Progenitor cell of endocrine pancreas (in vitro differentiated cells): ENCODE results near the gene RASA3. TPM values are rescaled to one million over a fixed set of nuclear protein-coding genes. Genes with fewer than 3 reads are reported as not detected.

Experiments used
- DNase-seq: peaks from one replicate; pipeline ENCODE4 v3.0.0; 2021; ENCODE audit warnings: low spot score; ENCODE audit not compliant: unreplicated experiment
- H3K27ac Mint-ChIP-seq: 2 replicates; pipeline ENCODE4 v1.8.0; 2021; ENCODE audit warnings: mild to moderate bottlenecking, moderate library complexity, mixed read lengths
- H3K27me3 Mint-ChIP-seq: 2 replicates; pipeline ENCODE4 v1.8.0; 2021; ENCODE audit warnings: mixed read lengths
- H3K36me3 Mint-ChIP-seq: 2 replicates; pipeline ENCODE4 v1.8.0; 2022; ENCODE audit warnings: mixed read lengths; ENCODE audit not compliant: insufficient read depth
- H3K4me1 Mint-ChIP-seq: 2 replicates; pipeline ENCODE4 v1.8.0; 2021; ENCODE audit warnings: low read depth, mixed read lengths
- H3K4me3 Mint-ChIP-seq: 2 replicates; pipeline ENCODE4 v1.8.0; 2021; ENCODE audit warnings: low read depth, mild to moderate bottlenecking, moderate library complexity, mixed read lengths
- H3K9me3 Mint-ChIP-seq: 2 replicates; pipeline ENCODE4 v1.8.0; 2021; ENCODE audit warnings: low read depth, mixed read lengths
- total RNA-seq: library from RNA; stranded (reverse); gene quantifications from 2 replicates; pipeline ENCODE4 v1.2.1, GENCODE V29; 2021
- TF ChIP-seq, protein P1 (sequence below): fragments of 200-600 bp; sonication (generic); IDR thresholded peaks from one replicate; pipeline ENCODE4 v1.5.0; 2021; ENCODE audit warnings: antibody characterized with exemption, mild to moderate bottlenecking; ENCODE audit not compliant: unreplicated experiment

RASA3 gene
- total RNA-seq, 1 donor from 2014 or later = 6.3 TPM

DNA sequence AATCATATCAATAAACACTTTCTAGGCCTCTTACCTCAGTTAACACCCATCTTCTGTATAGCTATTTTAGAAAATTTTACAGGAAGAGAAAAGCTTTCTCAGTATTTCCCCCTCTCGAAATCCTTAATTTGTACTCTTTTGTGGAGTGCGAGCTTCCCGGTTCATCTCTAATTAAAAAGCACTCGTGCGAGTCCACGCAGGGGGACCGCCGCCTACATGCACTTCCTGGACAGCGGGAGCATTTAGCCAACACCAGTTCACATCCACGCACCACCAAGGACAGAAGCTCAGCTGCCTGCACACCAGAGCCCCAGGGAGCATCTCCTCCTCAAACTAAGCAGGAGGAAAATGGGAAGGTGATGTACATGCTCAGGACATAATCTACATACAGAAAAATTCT, 60.0 kb downstream of the RASA3 start:
- Mint-ChIP-seq H3K27me3 (peaks cover 4% of the 10 kb centered on the region), H3K36me3 (peaks cover 3% of the 10 kb centered on the region), H3K4me3 (no peak overlapping the region), H3K27ac (no peak overlapping the region), H3K9me3 (peaks cover 4% of the 10 kb centered on the region), H3K4me1 (peaks cover 5% of the 10 kb centered on the region)
- no peak for DNase-seq
- TF ChIP-seq, protein P1, sequence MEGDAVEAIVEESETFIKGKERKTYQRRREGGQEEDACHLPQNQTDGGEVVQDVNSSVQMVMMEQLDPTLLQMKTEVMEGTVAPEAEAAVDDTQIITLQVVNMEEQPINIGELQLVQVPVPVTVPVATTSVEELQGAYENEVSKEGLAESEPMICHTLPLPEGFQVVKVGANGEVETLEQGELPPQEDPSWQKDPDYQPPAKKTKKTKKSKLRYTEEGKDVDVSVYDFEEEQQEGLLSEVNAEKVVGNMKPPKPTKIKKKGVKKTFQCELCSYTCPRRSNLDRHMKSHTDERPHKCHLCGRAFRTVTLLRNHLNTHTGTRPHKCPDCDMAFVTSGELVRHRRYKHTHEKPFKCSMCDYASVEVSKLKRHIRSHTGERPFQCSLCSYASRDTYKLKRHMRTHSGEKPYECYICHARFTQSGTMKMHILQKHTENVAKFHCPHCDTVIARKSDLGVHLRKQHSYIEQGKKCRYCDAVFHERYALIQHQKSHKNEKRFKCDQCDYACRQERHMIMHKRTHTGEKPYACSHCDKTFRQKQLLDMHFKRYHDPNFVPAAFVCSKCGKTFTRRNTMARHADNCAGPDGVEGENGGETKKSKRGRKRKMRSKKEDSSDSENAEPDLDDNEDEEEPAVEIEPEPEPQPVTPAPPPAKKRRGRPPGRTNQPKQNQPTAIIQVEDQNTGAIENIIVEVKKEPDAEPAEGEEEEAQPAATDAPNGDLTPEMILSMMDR = no peak

DNA sequence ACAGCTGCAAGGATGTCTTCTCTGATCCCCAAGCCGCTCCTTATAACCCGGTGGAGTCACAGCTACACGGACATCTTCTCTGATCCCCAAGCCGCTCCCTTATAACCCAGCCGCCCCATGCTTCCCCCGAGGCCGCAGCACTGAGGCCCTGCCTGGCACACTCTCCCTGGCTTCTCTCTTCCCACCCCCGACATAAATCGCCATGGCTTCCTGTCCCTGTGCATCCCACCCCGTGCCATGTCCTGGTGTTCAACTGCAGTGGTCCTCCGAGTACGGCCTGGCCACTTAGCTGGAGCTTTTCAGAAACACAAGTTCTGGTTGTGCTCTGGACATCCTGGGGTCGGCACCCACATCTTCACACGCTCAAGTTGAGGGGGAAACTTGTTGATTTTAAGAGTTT, 60.4 kb downstream of the RASA3 start:
- peaks cover 4% of the 10 kb centered on the region for H3K27me3 Mint-ChIP-seq
- no peak for DNase-seq
- H3K4me3 Mint-ChIP-seq = no peak overlapping the region
- peaks cover 5% of the 10 kb centered on the region for H3K4me1 Mint-ChIP-seq
- no peak overlapping the region for H3K27ac Mint-ChIP-seq
- peaks cover 4% of the 10 kb centered on the region for H3K9me3 Mint-ChIP-seq
- TF ChIP-seq, protein P1 = no peak
- peaks cover 3% of the 10 kb centered on the region for H3K36me3 Mint-ChIP-seq

DNA sequence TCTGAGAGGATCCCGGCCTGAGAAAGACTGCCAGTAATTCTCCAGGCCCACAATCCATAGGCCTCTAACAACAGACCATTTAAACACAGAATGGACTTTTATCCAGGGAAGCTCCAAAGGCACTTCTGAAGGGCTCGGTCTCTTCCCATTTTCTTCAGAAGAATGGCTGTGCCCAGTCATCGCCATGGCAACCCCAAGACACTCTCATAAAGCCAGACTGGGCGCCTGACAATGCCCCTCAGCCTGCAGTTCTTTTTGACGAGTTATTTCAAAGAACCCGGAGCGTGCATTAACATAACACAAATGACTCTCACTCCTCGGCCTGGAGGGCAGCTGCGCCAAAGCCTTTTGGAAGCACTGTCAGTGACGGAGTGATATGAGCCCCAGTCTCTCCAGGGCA, 61.0 kb downstream of the RASA3 start:
- peaks cover 5% of the 10 kb centered on the region for H3K4me1 Mint-ChIP-seq
- DNase-seq = no peak
- TF ChIP-seq, protein P1 = no peak
- H3K36me3 Mint-ChIP-seq = peaks cover 1% of the 10 kb centered on the region
- no peak overlapping the region for H3K4me3 Mint-ChIP-seq
- H3K27me3 Mint-ChIP-seq = peaks cover 4% of the 10 kb centered on the region
- peak overlapping the region; percentile 52 for H3K27ac Mint-ChIP-seq
- H3K9me3 Mint-ChIP-seq = peaks cover 4% of the 10 kb centered on the region

DNA sequence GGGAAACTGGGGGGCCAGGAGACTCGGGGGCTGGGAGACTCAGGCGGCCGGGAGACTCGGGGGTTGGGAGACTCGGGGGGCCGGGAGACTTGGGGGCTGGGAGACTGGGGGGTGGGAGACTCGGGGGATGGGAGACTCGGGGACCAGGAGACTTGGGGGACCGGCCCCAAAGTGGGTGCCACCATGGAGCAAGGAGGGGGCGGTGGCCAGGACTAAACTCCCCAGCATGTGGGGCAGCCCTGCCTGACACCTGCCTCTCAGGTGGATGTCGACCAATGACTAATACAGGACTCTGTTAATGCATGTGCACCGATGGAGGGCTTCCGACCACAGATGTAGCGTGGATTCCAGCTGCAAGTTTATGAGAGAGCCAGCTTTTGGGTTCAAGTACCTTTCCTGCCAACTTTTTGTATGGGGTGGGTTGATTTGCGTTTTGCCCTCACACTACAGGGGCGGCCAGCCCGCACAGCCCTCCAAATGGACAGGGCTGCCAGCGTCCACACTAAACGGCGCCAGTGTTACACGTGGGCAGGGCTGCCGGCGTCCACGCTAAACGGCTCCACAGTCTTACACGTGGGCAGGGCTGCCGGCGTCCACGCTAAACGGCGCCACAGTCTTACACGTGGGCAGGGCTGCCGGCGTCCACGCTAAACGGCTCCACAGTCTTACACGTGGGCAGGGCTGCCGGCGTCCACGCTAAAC, 62.2 kb downstream of the RASA3 start:
- Mint-ChIP-seq H3K9me3 (peaks cover 4% of the 10 kb centered on the region), H3K4me1 (peaks cover 7% of the 10 kb centered on the region)

DNA sequence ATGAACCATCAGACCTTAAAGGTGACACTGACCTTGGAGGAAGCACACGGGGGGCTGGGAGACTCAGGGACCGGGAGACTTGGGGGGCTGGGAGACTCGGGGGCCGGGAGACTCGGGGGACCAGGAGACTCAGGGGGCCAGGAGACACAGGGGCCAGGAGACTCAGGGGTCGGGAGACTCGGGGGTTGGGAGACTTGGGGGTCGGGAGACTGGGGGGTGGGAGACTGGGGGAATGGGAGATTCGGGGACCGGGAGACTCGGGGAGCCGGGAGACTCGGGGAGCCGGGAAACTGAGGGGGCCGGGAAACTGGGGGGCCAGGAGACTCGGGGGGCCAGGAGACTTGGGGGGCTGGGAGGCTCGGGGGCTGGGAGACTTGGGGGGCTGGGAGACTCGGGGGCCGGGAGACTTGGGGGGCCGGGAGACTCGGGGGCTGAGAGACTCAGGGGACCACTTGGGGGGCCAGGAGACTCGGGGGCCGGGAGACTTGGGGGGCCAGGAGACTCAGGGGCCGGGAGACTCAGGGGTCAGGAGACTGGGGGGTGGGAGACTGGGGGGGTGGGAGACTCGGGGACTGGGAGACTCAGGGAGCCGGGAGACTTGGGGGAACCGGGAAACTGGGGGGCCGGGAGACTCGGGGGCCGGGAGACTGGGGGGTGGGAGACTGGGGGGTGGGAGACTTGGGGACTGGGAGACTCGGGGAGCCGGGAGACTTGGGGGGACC, 62.9 kb downstream of the RASA3 start:
- Mint-ChIP-seq H3K36me3 (peaks cover 1% of the 10 kb centered on the region), H3K27ac (no peak overlapping the region), H3K4me3 (no peak overlapping the region), H3K4me1 (peaks cover 14% of the 10 kb centered on the region), H3K27me3 (peaks cover 4% of the 10 kb centered on the region), H3K9me3 (peaks cover 4% of the 10 kb centered on the region)
- no peak for DNase-seq
- TF ChIP-seq, protein P1 = no peak

More for the DNA sequence above, 62.2 kb downstream of the RASA3 start:
- DNase-seq = no peak
- TF ChIP-seq, protein P1 = no peak
- peaks cover 1% of the 10 kb centered on the region for H3K36me3 Mint-ChIP-seq
- no peak overlapping the region for H3K4me3 Mint-ChIP-seq
- no peak overlapping the region for H3K27ac Mint-ChIP-seq
- peaks cover 4% of the 10 kb centered on the region for H3K27me3 Mint-ChIP-seq
